GM23338 (cell line): ENCODE data around the gene ZNF335. TPM values are rescaled to one million over a fixed set of nuclear protein-coding genes. Genes with fewer than 3 reads are reported as not detected.

Experiments
- ATAC-seq: fragments of 200-7000 bp; cut with Tn5 transposase; 3 replicates; pipeline ENCODE4 v1.9.1; 2020
- DNase-seq: peaks from one replicate; pipeline ENCODE4 v3.0.0-alpha.2; 2015; ENCODE audit warnings: low spot score
- H2AFZ ChIP-seq: fragments of 200-600 bp; sonication (generic); 2 replicates; pipeline ENCODE4 v1.8.0; 2016; ENCODE audit warnings: antibody characterized with exemption, mild to moderate bottlenecking, moderate library complexity
- H3F3A ChIP-seq: fragments of 200-600 bp; sonication (generic); replicated peaks from 2 replicates; pipeline ENCODE4 v1.8.0; 2017; ENCODE audit warnings: antibody characterized with exemption, mixed run types, low read depth
- H3K27ac ChIP-seq: fragments of 200-600 bp; sonication (generic); 2 replicates; pipeline ENCODE4 v1.6.1; 2016; ENCODE audit warnings: low read depth
- H3K27me3 ChIP-seq: fragments of 200-600 bp; sonication (generic); 2 replicates; pipeline ENCODE4 v1.8.0; 2016; ENCODE audit warnings: mild to moderate bottlenecking, mixed run types, moderate library complexity; ENCODE audit not compliant: insufficient read depth
- H3K36me3 ChIP-seq: fragments of 200-600 bp; sonication (generic); 2 replicates; pipeline ENCODE4 v1.8.0; 2016; ENCODE audit warnings: mild to moderate bottlenecking; ENCODE audit not compliant: insufficient read depth
- H3K4me1 ChIP-seq: fragments of 200-600 bp; sonication (generic); 2 replicates; pipeline ENCODE4 v1.8.0; 2016; ENCODE audit warnings: mild to moderate bottlenecking, moderate library complexity; ENCODE audit not compliant: insufficient read depth
- H3K4me2 ChIP-seq: fragments of 200-600 bp; sonication (generic); 2 replicates; pipeline ENCODE4 v1.7.1; 2017; ENCODE audit warnings: mixed run types
- H3K4me3 ChIP-seq: fragments of 200-600 bp; sonication (generic); 2 replicates; pipeline ENCODE4 v1.6.1; 2016; ENCODE audit warnings: mixed run types
- H3K79me2 ChIP-seq: fragments of 200-600 bp; sonication (generic); replicated peaks from 2 replicates; pipeline ENCODE4 v1.8.0; 2017; ENCODE audit warnings: mild to moderate bottlenecking; ENCODE audit not compliant: insufficient read depth
- H3K9me2 ChIP-seq: fragments of 200-600 bp; sonication (generic); 2 replicates; pipeline ENCODE4 v1.8.0; 2017; ENCODE audit not compliant: insufficient read depth
- H4K20me1 ChIP-seq: fragments of 200-600 bp; sonication (generic); replicated peaks from 2 replicates; pipeline ENCODE4 v1.8.0; 2017; ENCODE audit warnings: mild to moderate bottlenecking; ENCODE audit not compliant: insufficient read depth
- H3K27ac Mint-ChIP-seq: 2 replicates; pipeline ENCODE4 v1.8.0; 2020; ENCODE audit warnings: inconsistent platforms, mild to moderate bottlenecking, moderate library complexity, mixed read lengths
- H3K27me3 Mint-ChIP-seq: 3 replicates; pipeline ENCODE4 v1.8.0; 2022; ENCODE audit warnings: low read depth, mild to moderate bottlenecking, moderate library complexity, mixed read lengths, inconsistent platforms; ENCODE audit not compliant: insufficient read depth, poor library complexity
- H3K36me3 Mint-ChIP-seq: 3 replicates; pipeline ENCODE4 v1.8.0; 2021; ENCODE audit warnings: low read depth, mild to moderate bottlenecking, inconsistent platforms, moderate library complexity, mixed read lengths
- H3K4me1 Mint-ChIP-seq: 3 replicates; pipeline ENCODE4 v1.8.0; 2020; ENCODE audit warnings: mild to moderate bottlenecking, inconsistent platforms, mixed read lengths
- H3K4me3 Mint-ChIP-seq: 3 replicates; pipeline ENCODE4 v1.8.0; 2021; ENCODE audit warnings: moderate library complexity, mild to moderate bottlenecking, inconsistent platforms, mixed read lengths
- H3K9me3 Mint-ChIP-seq: 3 replicates; pipeline ENCODE4 v1.8.0; 2020; ENCODE audit warnings: moderate library complexity, mild to moderate bottlenecking, inconsistent platforms, mixed read lengths
- CREB1 ChIP-seq: fragments of 250-450 bp; sonication (Bioruptor Pico); IDR thresholded peaks from 2 replicates; pipeline ENCODE4 v1.5.0; 2020; ENCODE audit warnings: low read depth, mild to moderate bottlenecking, moderate library complexity
- CTCF ChIP-seq, 2 experiments: fragments of 200-600 bp in 1 of 2; sonication (generic) in 1 of 2; conservative IDR thresholded peaks; 2 replicates each; pipeline versions ENCODE4 v1.5.1 to v1.6.1; 2016 to 2017; ENCODE audit warnings: antibody characterized with exemption in 2 of 2, low read depth in 2 of 2, mild to moderate bottlenecking in 2 of 2, moderate library complexity in 1 of 2
- ETS1 ChIP-seq: IDR thresholded peaks from 2 replicates; pipeline ENCODE4 v1.6.1; 2016; ENCODE audit warnings: antibody characterized with exemption
- EZH2 ChIP-seq: fragments of 200-600 bp; sonication (generic); IDR thresholded peaks from one replicate; pipeline ENCODE4 v1.8.0; 2017; ENCODE audit warnings: antibody characterized with exemption, mild to moderate bottlenecking, low read depth; ENCODE audit not compliant: unreplicated experiment
- EZH2phosphoT487 ChIP-seq: fragments of 200-600 bp; sonication (generic); IDR thresholded peaks from one replicate; pipeline ENCODE4 v1.8.1; 2018; ENCODE audit warnings: antibody characterized with exemption; ENCODE audit not compliant: unreplicated experiment
- JUNB ChIP-seq: IDR thresholded peaks from one replicate; pipeline ENCODE4 v1.6.1; 2016; ENCODE audit warnings: antibody characterized with exemption; ENCODE audit not compliant: unreplicated experiment
- NANOG ChIP-seq: IDR thresholded peaks from 2 replicates; pipeline ENCODE4 v1.6.1; 2016; ENCODE audit warnings: antibody characterized with exemption, borderline replicate concordance
- POLR2AphosphoS5 ChIP-seq: IDR thresholded peaks from 2 replicates; pipeline ENCODE4 v1.6.1; 2016; ENCODE audit warnings: antibody characterized with exemption, low read depth
- REST ChIP-seq: IDR thresholded peaks from one replicate; pipeline ENCODE4 v1.6.1; 2018; ENCODE audit warnings: antibody characterized with exemption; ENCODE audit not compliant: unreplicated experiment
- polyA plus RNA-seq: library from polyadenylated mRNA; unstranded; fragments of >200 nt; fragmentation: Nextera tagmentation; extraction: Ambion mirVana; gene quantifications from 2 replicates; pipeline ENCODE4 v1.2.1, GENCODE V29; 2016
- total RNA-seq: library from RNA; depleted of rRNA; stranded (reverse); fragments of >200 nt; shearing (Covaris generic); gene quantifications from 2 replicates; pipeline ENCODE4 v1.2.3, GENCODE V29; 2014

The ZNF335 gene
- total and polyA plus RNA-seq, 2 experiments from 2014 or later = 7.4 to 24.2 TPM

- Histone ChIP-seq H2AFZ (no peak overlapping the region), H3K79me2 (no peaks in the 10 kb centered on the region), H3K36me3 (peaks cover 19% of the 10 kb centered on the region; the same call in 1 of the 2 replicates), H3K9me2 (no peaks in the 10 kb centered on the region), H3K27ac (no peak overlapping the region), H4K20me1 (no peaks in the 10 kb centered on the region; the same call in 1 of the 2 replicates), H3F3A (no peaks in the 10 kb centered on the region; the same call in 1 of the 2 replicates), H3K4me1 (no peaks in the 10 kb centered on the region; the same call in 1 of the 2 replicates), H3K4me3 (no peak overlapping the region), H3K4me2 (no peak overlapping the region), H3K27me3 (no peaks in the 10 kb centered on the region)
- no peak for DNase-seq
- no peak for ATAC-seq
- H3K4me1 Mint-ChIP-seq = peaks cover 5% of the 10 kb centered on the region; the same call in 2 of the 3 replicates
- H3K9me3 Mint-ChIP-seq = no peaks in the 10 kb centered on the region
- no peak overlapping the region for H3K4me3 Mint-ChIP-seq
- no peak overlapping the region for H3K27ac Mint-ChIP-seq
- peaks cover 52% of the 10 kb centered on the region for H3K36me3 Mint-ChIP-seq
- peaks cover 13% of the 10 kb centered on the region for H3K27me3 Mint-ChIP-seq
- TF ChIP-seq REST (no peak), ETS1 (no peak), EZH2 (no peak), POLR2AphosphoS5 (no peak), CTCF (conservative IDR thresholded peaks at IDR 0.05; ENCODE audit: low read depth in 2 of 2) (no peak), JUNB (no peak), NANOG (no peak), EZH2phosphoT487 (no peak), CREB1 (CRISPR knock-in tag) (no peak)
Observed at GRCh38 chr20:45948261-45948733, 23.7 kb downstream of the ZNF335 start.
